Stomach (tissue), 4 donors: ENCODE data around the gene PTPRD.

Experiments used
- POLR2A ChIP-seq, 4 donors: fragments of 450-650 bp; IDR thresholded peaks; one replicate each; pipeline ENCODE4 v1.6.1; 2016; ENCODE audit warnings: antibody characterized with exemption in 4 of 4, control low read depth in 2 of 4, mild to moderate bottlenecking in 1 of 4, moderate library complexity in 1 of 4
- TF ChIP-seq, protein P1 (sequence below), 7 experiments: fragments of 450-650 bp in 4 of 7; fragments of 200-600 bp in 3 of 7; sonication (generic) in 3 of 7; IDR thresholded peaks; one replicate each; pipeline ENCODE4 v1.5.1; 2016 to 2019; ENCODE audit warnings: antibody characterized with exemption in 7 of 7, control low read depth in 2 of 7, mild to moderate bottlenecking in 1 of 7

DNA sequence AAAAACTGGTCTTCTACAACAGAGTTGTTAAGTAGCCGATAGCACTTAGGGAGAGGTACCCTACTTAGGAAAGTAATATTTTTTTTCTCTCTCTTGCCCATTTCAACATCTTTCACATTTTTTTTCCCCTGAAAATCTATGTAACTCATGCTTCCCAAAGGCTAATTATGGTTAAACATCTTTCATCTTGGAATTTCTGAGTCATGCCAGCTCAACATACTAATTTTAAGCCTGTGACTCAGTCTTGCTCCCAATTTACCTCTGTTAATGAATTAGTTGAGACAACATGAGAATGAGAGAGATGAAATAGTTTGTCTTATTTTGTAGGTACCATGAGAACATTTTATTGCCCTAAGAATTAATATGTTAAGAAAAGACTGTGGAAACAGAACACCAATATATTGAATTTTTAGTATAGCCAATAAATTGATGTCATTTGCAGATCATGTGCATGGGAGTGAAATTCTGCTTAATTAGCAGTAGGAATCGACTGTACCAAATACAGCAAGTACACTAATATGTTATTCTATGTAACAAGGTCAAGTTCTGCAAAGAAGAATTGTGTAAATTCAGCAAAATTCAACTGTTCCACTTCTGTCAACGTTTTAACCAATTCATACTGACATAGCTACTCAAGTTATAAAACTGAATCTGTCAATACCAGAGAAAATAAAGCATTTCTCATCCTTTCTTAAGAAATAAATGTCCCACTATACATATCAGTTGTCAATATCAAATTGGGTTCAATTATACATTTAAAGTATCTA, 550.0 kb downstream of the PTPRD start:
- no peak for TF ChIP-seq POLR2A (IDR thresholded peaks at IDR 0.05)
- TF ChIP-seq, protein P1, sequence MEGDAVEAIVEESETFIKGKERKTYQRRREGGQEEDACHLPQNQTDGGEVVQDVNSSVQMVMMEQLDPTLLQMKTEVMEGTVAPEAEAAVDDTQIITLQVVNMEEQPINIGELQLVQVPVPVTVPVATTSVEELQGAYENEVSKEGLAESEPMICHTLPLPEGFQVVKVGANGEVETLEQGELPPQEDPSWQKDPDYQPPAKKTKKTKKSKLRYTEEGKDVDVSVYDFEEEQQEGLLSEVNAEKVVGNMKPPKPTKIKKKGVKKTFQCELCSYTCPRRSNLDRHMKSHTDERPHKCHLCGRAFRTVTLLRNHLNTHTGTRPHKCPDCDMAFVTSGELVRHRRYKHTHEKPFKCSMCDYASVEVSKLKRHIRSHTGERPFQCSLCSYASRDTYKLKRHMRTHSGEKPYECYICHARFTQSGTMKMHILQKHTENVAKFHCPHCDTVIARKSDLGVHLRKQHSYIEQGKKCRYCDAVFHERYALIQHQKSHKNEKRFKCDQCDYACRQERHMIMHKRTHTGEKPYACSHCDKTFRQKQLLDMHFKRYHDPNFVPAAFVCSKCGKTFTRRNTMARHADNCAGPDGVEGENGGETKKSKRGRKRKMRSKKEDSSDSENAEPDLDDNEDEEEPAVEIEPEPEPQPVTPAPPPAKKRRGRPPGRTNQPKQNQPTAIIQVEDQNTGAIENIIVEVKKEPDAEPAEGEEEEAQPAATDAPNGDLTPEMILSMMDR (IDR thresholded peaks at IDR 0.05), result no peak
